Stimulated activated CD4-positive, alpha-beta T cell treated with anti-CD3 and anti-CD28 coated beads, TNF-alpha, amount 100 ng/mL, for 1 hour (primary cell): Measurements from ENCODE around the gene ZRANB1.

Source experiments
- DNase-seq, 3 donors: peaks; one replicate each; pipeline ENCODE4 v3.0.0-alpha.2; 2020; ENCODE audit warnings: low read depth in 3 of 3, low spot score in 1 of 3

Gene ZRANB1

DNA sequence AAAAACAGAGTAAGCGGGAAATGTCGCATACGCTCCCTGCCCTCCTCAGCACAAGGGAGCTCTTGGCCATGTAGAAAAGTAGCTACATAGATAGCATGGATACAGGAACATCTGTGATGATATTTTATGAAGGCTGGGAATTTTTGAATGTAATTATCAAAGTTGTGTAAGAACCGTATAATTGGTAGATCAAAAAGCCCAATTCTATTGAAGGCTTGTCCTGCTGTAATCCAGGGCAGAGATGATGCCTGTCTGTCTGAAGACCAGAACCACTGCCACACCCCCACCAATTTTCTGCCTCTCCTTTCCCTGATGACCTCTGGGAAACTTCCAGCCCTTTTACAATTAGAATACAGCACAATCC lies 51.4 kb downstream of the ZRANB1 start:
- no peak for DNase-seq

DNA sequence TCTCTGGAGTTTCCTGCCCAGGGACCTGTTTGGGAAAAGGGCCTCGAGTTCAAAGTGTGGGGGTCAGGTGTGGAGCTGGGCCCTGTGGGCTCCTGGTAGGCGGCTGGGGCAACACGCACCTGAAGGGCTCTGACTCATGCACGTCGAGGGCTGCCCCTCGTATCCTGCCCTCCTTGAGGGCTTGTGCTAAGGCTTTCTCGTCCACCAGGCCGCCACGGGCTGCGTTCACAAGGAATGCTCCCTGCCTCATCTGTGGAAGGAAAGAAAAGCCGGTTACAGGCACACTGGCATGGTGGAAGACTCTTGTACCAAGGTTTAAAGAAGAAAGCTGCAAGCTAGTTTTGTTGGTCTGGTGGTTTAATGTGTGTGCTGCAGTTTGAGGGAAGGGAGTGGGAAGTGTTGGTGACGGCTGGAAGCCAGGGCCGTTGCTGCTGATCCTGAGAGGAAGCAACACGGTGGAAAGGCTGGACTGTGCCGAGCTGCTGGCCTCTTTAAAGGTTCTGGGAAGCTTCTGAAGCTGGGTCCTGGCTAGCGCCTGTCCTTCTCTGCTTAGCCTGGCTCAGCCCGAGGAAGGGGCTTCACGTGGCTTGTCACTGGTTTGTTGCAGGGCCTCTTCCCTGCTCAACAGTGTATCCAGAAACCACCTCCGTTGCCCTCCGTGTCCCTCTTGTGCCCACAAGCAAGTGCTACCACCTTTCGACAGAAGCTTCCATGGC lies 52.0 kb downstream of the ZRANB1 start:
- DNase-seq, result no peak

DNA sequence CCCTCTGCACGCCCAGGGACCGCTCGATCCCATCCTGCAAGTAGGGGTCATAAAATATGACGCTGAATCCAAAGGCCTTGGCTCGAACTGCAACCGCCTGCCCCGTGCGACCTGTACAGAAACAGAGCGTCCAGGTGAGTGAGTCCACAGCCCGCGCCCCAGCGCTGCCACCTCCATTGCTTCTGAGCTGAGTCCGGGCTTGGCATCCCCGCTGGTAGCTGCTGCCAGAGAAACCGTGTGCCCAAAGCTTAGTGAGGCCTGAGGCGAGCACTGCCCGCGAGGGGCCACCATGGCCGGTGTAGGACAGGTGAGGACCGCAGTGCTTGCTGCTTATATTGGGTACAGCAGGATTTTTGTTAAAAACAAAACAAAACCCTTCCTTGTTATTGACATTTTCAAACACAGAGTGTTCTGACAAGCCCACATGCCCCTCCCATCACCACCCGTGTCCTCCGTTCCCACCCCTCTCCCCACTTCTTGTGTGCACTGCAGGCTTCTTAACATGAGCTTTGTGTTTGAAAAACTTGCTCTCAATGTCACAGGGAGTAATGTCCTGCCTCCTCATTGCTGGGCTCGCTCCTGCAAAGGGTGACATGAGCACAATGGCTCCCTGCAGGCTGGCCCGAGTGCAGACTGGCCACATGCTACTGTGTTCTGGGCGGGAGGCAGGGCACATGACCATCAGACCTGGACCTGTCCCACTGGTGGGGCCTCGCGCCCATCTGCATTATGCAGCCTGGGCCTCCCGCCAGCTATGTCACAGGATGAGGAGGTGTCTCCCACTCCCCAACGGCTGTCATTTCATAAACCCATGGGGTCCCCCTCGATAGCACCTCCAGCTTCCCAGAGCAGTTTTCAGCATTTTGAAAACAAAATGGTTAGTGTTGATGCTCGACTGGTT lies 52.9 kb downstream of the ZRANB1 start:
- no peak for DNase-seq

DNA sequence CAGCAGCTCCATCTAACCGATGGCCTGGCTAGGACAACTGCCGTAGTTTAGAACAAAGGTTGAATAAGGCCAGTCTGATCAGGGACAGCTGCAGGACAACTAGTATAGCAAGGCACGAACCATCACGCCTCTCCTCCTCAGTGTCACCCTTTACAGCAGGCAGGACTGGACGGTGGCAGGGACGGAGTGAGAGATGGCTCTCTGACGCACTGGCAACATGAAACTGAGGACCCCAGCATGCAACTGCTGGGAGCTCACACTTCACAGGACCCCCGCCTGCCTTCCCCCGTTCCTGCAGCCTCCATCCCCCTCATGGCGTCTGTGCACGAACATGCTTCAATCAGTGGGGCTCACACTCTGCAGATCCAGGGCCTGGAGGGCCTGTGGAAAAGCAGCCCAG lies 53.7 kb downstream of the ZRANB1 start:
- no peak for DNase-seq

DNA sequence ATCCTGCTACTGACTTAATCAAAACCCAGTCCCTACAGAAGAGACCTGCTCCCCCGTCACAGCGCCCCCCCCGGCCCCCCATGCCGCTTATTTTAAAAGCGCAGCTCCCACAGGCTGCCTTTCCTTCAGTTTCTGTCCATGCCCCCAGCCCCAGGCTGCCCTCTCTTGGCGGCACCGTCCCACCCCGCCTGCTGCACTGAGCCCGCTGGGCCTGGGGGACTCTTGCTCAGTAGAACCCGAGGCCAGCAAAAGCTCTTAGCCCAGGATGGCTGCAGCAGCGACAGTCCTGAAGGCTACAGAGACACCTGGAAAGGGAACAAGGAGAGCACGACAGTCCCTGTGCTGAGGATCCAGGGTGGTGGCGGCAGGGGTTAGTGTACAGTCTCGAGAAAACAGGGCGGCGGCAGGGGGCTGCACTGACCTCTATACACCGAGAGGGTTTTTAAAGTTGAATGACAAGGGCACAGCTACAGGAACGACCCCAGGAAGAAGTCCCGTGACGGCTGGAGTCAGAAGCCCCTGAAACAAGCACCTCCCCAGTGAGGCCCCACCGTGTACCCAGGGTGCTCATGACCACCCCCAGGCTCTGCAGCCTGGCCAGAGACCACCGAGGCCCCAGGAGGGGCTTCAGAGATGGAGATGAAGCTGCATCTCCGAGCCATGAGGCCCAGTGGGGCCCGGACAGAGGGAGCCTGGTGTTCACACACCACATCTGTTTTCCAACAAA lies 54.4 kb downstream of the ZRANB1 start:
- DNase-seq, result no peak

DNA sequence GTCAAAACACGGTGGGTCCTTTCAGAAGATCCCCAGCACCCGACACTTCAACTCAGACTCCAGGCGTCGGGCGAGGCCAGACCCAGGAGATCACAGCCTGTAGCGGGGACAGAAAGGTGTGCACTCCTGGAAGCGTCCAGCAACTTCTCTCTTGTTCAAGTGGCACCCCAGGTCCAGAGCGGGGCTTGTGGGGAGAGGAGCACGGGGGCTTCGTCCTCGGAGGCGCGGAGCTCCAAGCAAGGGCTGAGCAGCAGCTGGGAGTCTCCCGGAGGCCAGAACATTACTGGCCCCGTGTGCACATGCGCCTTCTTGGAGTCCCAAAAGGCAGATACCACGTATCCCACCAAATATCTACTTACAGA lies 54.9 kb downstream of the ZRANB1 start:
- DNase-seq, result no peak

DNA sequence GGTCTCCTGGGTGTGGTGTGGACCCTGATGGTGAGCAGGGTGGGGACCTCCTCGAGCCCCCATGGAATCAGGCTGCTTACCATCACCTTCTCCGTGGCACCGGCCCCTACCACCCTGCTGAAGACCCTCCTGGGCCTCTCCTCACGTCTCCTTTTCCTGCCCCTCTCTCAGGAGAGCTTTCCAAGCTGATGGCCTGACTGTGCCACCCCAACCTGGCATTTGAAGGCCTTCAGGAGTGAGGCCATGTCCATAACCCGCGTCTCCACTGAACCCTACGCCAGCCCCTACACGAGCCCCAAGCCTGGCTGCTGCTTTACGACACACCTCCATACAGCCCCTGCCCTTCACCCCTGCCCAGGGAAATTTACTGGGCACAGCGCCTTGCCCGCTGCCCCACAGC lies 55.4 kb downstream of the ZRANB1 start:
- no peak for DNase-seq

DNA sequence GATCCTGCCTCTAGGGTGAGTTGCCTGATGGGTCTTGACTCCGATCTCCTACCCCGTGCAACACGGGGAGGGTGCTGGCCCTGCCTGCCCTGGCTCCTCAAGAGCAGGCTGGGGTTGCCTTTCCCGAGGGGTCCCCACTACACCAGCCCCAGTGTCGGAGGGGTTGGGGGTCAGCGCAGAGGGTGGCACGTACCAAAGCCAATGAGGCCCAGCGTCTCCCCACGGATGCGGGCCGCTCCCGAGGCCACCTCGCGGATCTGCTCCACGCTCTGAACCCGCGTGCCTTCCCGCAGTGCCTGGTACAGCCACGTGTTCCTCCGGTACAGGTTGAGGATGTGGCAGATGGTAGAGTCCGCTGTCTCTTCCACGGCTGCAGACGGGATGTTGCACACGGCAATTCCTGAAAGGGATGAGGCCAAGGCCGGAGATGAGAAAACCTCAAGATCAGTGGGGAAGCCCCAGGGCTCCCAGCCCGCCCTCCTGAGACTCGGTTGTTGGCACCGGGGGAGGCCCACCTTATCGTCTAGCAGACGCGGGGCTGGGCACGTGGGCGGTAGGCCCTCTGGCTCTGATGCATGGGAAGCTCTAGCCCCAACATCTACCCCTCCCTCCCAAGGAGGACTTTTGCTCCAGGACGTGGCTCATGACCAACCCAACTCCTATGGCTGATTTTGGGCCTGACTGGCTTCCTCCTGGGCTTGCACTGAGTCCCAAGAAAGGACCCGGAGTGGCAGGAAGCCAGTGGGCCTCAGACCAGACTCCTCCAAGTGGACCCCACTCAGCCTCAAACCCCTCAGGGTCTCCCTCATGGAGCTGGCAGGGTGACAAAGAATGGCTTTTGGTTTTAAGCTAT lies 56.1 kb downstream of the ZRANB1 start:
- no peak for DNase-seq

DNA sequence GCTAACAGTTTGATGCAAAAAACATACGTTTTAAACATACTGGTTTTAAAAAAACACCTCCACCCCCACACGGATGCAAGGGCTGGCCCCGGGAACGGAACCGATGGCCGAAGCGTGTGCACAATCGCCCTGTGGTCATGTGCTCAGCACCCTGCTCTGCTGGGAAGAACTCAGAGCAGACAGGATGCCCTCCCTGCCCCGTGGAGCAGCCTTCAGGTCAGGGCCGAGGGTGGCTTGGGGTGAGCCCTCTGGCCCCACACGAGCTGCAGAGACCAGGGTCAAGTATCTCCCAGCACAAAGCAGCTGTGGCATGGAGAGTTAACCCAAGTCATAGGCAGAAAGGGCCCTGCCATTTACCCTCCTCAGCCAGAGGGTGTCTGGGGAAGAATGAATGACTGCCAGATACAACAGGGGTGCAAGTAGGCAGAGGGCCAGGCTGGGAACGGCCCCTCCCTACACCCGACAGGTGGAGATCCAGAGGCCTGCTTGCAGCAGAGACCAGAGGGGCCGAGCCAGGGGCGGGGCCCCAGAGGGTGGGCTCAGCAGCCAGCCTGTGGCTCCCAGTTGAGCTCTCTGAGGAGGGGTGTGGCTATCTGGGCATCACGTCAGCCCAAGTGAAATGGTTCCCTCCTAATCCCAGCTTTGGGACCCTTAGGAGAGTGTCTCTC lies 56.8 kb downstream of the ZRANB1 start:
- no peak for DNase-seq

DNA sequence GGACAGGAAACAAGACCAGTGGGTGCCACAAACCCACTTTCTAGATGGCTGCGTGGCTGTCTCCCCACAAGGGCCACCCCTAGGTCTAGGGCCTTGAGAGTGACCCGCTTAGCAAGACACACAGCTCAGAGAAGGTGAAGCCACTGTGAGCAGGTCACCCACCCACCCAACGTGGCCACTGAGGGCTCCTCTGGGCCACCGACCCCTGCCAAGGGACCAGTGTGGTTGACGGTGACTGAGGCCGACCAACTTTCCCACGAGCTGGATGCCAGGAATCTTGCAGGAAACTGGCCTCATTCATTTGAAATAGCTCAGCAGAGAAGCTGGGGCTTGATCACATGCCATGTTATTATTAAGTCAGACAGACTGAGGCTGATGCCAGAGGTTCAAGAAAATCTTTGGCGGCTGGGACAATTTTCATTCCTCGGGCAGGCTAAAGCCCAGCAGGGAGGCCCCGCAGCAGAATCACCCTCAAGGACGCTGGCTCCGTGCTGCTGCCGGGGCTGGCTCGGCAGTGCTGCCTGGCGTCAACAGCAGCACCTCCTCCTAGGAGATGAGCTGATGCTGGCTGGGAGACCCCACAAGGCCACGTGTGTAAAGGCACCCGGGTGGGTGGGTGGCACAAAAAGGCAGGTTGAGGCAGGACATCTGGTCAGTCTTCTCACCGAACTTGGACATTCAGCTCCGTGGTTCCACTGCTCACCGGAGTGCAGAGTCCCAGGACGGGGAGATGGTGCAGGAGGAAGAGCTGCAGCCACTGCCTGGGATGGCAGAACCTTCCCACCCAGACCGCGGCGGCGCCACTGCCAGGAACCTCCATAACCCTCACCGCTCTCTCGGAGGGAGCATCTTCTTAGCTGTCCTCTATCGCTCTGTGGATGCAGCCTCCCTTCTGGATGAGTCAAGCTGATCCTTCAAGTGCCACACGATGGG lies 57.8 kb downstream of the ZRANB1 start:
- DNase-seq, result no peak

DNA sequence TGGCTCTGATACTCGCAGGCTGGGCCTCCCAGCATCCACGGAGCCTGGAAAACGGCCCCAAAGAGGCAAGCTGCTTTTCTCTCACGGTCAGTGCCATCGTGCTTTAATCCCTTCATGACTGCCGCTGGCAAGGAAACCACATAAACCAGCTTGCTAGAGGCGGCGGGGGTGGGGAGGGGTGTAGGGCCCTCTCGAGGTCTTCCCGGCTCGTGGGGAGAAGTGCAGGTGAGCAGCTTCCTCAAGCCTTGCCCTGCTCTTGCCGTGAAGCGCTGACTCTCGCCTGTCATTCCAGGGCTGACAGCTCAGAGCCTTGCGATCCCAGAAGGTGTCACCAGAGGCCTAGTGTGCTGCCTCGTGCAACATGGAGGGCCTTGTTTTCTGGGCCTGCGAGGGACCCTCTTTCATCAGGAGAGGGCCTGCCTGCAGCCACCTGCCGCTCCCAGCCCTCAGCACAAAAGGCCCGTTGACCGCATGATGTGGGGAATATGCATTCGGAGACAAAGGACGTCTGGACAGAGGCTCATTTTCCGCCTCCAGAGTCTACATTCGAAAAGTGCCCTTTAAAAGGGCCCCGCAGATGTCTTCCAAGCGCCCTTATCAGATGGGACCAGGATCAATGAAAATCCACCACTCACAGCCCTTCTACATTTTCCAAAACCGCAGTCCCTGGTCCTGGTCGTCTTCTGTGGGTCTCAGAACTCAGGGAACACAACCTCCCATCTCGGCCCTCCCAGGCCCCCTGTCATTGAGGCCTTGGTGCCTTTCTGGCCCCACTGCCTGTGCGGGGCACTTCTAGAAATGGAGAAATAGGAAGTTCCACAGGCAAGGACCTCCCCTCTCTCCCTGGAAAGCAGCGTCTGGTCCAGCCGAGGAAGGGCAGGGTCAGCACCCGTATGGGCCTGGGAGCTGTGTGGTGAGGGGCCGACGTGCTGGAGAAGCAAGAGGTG lies 58.7 kb downstream of the ZRANB1 start:
- no peak for DNase-seq

DNA sequence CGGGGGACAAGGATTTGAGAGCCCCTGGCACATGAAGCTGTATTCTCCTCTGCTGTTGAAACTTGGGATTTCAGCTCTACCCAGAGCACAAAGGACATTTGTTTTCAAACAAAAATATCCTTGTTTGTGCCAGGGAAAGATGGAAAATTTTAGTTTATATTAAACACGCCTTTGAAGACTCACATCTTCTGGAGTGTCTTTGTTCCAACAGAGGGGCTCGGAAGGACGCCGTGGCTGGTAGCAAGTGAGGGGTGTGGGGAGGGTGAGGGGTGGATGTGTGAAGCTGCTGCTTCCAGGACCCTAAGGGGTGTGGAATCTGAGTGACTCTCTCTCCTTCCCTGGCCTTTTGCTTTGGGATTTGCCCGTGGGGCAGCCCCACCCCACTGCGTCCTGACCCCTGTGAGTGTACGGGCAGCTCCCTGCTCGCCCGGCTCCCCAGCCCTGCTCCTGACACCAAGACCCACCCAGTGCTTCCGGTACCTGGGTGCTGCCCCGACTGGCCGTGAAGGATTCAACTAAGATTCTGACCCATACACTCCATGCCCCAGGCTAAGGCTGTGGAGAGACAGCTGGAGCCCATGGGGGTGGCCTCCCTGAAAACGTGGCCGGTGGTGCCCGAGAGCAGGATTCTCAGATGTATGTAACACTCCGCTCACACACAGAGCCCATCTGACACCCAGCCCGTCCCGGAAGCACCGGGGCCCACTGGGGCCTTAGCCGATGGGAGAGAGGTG lies 59.6 kb downstream of the ZRANB1 start:
- no peak for DNase-seq

DNA sequence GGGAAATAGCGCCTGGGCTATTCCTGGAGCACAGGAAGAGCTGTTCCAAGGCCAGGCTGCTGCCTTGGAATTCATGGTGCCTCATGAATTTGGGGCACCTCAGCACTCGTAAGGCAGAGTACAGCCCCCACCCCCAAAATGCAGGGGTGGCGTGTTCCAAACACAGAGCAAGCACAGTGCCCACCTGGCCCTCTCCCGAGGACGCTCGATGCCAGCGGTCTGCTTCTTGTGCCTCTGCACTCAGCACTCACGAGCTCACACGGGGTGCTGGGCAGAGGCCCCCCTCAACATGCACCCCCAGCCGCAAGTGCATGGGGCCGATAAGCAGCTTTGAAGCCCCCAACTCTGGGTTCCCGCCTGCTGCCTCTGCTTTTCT lies 60.1 kb downstream of the ZRANB1 start:
- DNase-seq, result no peak

DNA sequence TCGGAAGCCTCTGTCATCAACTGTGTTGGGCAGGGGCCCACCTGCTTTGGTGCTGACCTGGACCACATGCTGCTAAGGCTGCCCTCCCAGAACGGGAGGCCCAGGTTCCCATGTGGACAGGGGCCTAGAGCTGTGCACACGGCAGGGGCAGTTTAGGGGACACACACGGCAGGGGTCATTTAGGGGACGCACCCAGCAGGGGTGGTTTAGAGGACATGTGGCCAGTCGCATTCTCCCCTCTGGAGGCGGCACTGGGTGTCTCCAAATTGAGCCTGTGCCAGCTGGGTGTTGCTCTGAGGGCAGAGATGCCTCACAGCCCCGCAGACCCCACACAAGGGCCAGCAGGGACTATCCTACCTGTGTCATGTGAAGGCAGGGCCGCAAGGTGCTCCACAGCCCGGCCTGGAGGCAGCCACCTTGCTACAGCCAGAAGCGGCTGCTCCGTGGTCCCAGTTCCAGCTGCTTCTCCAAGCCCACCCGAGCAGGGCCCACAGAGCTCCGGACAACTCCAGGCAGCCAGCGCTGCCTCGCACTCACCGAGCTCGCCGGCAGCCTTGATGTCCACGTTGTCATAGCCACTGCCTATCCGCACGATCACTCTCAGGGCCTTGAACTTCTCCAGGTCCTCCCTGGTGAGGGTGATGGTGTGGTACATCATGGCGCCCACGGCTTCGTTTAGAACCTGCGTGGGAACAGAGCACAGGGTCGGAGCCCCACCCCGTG lies 60.7 kb downstream of the ZRANB1 start:
- DNase-seq, result no peak

DNA sequence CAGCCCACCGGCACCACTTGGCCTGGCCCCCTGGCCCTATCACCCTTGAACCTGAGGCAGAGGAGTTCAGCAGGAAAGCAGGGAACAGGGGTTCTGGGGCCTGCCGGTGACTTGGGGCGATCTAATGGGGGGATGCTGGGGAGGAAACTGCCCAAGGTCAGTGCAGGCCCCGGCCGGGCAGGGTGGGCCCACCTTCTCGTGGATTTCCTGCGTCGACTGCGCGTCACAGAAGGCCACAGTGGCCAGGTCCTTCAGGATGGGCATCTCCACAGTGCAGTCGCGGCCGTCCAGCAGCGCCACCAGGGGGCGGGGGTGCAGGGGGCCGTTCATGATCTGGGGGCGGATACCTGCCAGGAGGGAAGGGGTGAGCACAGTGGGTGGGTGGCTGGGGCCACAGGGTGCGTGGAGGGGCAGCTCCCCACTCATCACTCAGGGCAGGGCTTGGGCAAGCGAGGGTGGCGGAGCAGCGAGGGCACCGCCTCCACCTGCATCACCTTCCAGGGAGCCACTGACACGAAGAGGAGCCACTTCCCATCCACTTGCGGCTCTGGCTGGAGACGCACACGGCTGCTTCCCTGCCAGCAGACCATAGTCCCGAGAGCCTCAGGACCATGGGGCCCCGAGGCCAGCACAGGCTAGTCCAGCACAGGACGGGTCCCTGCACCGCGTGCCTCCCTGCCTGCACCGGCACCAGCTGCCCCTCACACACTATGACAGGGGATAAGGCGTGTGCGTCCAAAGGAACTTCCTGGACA lies 61.4 kb downstream of the ZRANB1 start:
- DNase-seq, result no peak

DNA sequence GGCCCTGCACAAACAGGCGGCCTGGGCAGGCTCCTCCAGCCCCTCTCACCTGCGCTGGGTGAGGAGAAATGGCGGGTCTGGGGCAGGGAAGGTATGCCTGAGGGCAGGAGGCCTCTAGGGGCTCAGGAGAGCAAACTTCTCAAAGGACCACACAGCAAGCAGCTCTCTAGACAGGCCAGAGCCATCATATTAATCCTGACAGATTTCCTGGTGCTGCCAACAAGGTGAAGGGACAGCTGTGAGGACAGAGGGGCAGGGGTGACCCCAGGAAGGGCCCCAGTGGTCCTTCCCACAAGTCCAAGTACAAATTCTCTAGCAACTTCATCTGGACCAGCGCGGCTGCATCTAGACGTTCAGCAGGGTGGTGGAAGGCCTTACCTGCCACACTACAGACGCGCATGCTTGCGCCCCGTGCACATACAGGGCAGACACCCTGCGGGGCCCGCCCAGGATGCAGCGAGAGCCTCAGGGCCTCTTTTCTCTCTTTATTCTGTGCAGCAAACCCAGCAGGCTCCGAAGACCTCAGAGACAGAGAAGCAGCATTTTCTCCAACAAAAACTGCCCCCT lies 62.1 kb downstream of the ZRANB1 start:
- no peak for DNase-seq
